ENCODE measurements around the gene WTIP. TPM values are rescaled to one million over a fixed set of nuclear protein-coding genes. Genes with fewer than 3 reads are reported as not detected.
A peak's percentile ranks its signal among the peaks of the same experiment; 100 is the strongest.

Gene WTIP
- total RNA-seq, 1 donor from 2014 or later: 25.3 TPM

GRCh38 chr19:34478496-34478895 is 3.1 kb upstream of the WTIP start:
- peak; percentile 6 for DNase-seq (ENCODE audit: low spot score)

GRCh38 chr19:34479396-34479795 is 2.2 kb upstream of the WTIP start:
- DNase-seq (ENCODE audit: low spot score): peak; percentile 72

- peak; percentile 62 for DNase-seq (ENCODE audit: low spot score)
Observed at GRCh38 chr19:34480491-34480890, 1.1 kb upstream of the WTIP start.

- DNase-seq (ENCODE audit: low spot score): peak; percentile 84
Observed at GRCh38 chr19:34481861-34482379, 362 bp downstream of the WTIP start.

- DNase-seq (ENCODE audit: low spot score): peak; percentile 85
Observed at GRCh38 chr19:34482380-34483250, 1.1 kb downstream of the WTIP start.

GRCh38 chr19:34484328-34484727 is 2.8 kb downstream of the WTIP start:
- peak; percentile 77 for DNase-seq (ENCODE audit: low spot score)

GRCh38 chr19:34485831-34486230 is 4.3 kb downstream of the WTIP start:
- DNase-seq (ENCODE audit: low spot score): peak; percentile 35

GRCh38 chr19:34487651-34488051 is 6.1 kb downstream of the WTIP start:
- DNase-seq (ENCODE audit: low spot score): peak; percentile 68

- no peak for DNase-seq (ENCODE audit: low spot score)
Observed at GRCh38 chr19:34489175-34489574, 7.6 kb downstream of the WTIP start.

GRCh38 chr19:34490141-34490766 is 8.7 kb downstream of the WTIP start:
- DNase-seq (ENCODE audit: low spot score): no peak

GRCh38 chr19:34493038-34493648 is 11.6 kb downstream of the WTIP start:
- no peak for DNase-seq (ENCODE audit: low spot score)

- DNase-seq (ENCODE audit: low spot score): no peak
Observed at GRCh38 chr19:34493649-34494044, 12.1 kb downstream of the WTIP start.

GRCh38 chr19:34494601-34495000 is 13.0 kb downstream of the WTIP start:
- no peak for DNase-seq (ENCODE audit: low spot score)

- no peak for DNase-seq (ENCODE audit: low spot score)
Observed at GRCh38 chr19:34495416-34495815, 13.9 kb downstream of the WTIP start.

- DNase-seq (ENCODE audit: low spot score): no peak
Observed at GRCh38 chr19:34497112-34497805, 15.7 kb downstream of the WTIP start.

- no peak for DNase-seq (ENCODE audit: low spot score)
Observed at GRCh38 chr19:34499155-34499834, 17.7 kb downstream of the WTIP start.

- DNase-seq (ENCODE audit: low spot score): peak; percentile 82
Observed at GRCh38 chr19:34500656-34501120, 19.1 kb downstream of the WTIP start.

GRCh38 chr19:34501339-34502320 is 20.1 kb downstream of the WTIP start:
- peak; percentile 98 for DNase-seq (ENCODE audit: low spot score)

Measured in mesenteric fat pad (tissue), 1 donor.